ENCODE measurements around the gene NRXN3.

Gene NRXN3

DNA sequence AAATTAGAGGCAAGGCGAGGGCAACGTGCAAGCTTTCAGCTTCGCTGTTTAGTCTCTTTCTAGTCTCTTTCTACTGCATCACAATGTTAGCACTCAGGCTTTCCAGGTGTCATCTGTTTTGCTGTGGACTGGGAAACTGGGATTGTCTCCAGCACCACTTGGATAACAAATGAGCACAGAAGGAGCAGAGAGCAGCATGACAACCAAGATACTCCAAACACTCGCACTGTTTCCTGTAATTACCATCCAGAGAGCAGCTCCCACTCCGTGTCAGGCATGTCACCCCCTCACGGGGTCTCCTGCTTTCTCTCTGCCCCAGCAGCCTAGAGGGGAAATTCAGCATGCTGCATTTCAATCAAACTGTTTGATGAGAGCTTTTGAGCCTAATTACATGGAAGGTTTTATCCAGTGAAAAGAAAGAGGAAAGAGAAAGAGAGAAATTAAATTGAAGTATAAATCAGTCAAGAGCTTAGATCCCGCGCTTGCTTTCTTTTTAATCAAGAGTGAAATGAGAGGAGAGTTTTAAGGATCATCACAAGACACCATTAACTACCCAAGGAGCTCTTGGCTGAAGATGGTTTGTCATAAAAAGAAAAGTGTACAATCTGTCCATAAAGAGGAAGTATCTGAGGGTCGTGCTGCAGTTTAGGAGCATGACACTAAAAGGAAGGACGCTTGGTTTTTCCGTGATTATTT is 1123.5 kb downstream of the NRXN3 start:
- Histone ChIP-seq H3K27me3 (ENCODE audit: insufficient read depth, low read length) (no peaks in the 10 kb centered on the region), H3K36me3 (ENCODE audit: insufficient read depth, low read length) (no peaks in the 10 kb centered on the region), H4K20me1 (ENCODE audit: insufficient read depth, low read length) (no peaks in the 10 kb centered on the region), H3K4me2 (ENCODE audit: low read length) (no peak overlapping the region), H2AFZ (ENCODE audit: low read length) (no peak overlapping the region), H3K9me3 (ENCODE audit: low read length) (no peaks in the 10 kb centered on the region), H3K9me2 (ENCODE audit: low read depth, low read length) (no peaks in the 10 kb centered on the region), H3K27ac (ENCODE audit: low read depth, low read length, poor library complexity, severe bottlenecking) (no peak overlapping the region), H3K4me3 (ENCODE audit: low read depth, low read length, poor library complexity, severe bottlenecking) (no peak overlapping the region), H3F3A (ENCODE audit: insufficient read depth, low read length) (no peaks in the 10 kb centered on the region), H3K9ac (ENCODE audit: low read length) (no peak overlapping the region), H3K79me2 (ENCODE audit: insufficient read depth, low read length) (no peaks in the 10 kb centered on the region), H3K4me1 (ENCODE audit: insufficient read depth, low read length, severe bottlenecking) (no peaks in the 10 kb centered on the region)
- TF ChIP-seq, protein P1, sequence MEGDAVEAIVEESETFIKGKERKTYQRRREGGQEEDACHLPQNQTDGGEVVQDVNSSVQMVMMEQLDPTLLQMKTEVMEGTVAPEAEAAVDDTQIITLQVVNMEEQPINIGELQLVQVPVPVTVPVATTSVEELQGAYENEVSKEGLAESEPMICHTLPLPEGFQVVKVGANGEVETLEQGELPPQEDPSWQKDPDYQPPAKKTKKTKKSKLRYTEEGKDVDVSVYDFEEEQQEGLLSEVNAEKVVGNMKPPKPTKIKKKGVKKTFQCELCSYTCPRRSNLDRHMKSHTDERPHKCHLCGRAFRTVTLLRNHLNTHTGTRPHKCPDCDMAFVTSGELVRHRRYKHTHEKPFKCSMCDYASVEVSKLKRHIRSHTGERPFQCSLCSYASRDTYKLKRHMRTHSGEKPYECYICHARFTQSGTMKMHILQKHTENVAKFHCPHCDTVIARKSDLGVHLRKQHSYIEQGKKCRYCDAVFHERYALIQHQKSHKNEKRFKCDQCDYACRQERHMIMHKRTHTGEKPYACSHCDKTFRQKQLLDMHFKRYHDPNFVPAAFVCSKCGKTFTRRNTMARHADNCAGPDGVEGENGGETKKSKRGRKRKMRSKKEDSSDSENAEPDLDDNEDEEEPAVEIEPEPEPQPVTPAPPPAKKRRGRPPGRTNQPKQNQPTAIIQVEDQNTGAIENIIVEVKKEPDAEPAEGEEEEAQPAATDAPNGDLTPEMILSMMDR (IDR thresholded peaks at IDR 0.05; ENCODE audit: low read length): no peak
- TF ChIP-seq EZH2 (IDR thresholded peaks at IDR 0.05; ENCODE audit: borderline replicate concordance, low read length): no peak

DNA sequence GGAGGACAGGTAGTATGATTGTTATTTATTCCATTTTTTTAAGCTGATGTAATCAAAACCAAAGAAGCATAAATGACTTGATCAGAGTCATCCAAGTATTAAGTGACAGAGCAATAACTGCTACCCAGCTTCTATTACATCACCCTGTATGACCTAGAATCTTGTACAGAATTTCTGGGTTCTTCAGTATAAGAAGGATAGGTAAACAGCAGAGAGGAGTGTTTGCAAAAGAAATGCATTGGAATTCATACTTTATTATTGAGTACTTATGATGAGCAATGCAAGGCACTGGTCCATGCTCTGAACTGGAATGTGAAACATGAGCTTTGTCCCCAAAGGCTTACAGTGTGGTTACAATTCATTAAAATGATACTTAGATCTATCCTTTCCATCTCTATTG is 1124.3 kb downstream of the NRXN3 start:
- no peaks in the 10 kb centered on the region for H3K36me3 ChIP-seq (ENCODE audit: insufficient read depth, low read length)
- no peak overlapping the region for H3K27ac ChIP-seq (ENCODE audit: low read depth, low read length, poor library complexity, severe bottlenecking)
- no peak overlapping the region for H3K4me3 ChIP-seq (ENCODE audit: low read depth, low read length, poor library complexity, severe bottlenecking)
- H3K4me2 ChIP-seq (ENCODE audit: low read length): no peak overlapping the region
- H3K9ac ChIP-seq (ENCODE audit: low read length): no peak overlapping the region
- H3K4me1 ChIP-seq (ENCODE audit: insufficient read depth, low read length, severe bottlenecking): no peaks in the 10 kb centered on the region
- TF ChIP-seq EZH2 (IDR thresholded peaks at IDR 0.05; ENCODE audit: borderline replicate concordance, low read length): no peak
- TF ChIP-seq, protein P1 (IDR thresholded peaks at IDR 0.05; ENCODE audit: low read length): no peak
- no peak overlapping the region for H2AFZ ChIP-seq (ENCODE audit: low read length)
- H3K9me2 ChIP-seq (ENCODE audit: low read depth, low read length): no peaks in the 10 kb centered on the region
- no peaks in the 10 kb centered on the region for H4K20me1 ChIP-seq (ENCODE audit: insufficient read depth, low read length)
- no peaks in the 10 kb centered on the region for H3K27me3 ChIP-seq (ENCODE audit: insufficient read depth, low read length)
- H3K9me3 ChIP-seq (ENCODE audit: low read length): no peaks in the 10 kb centered on the region
- no peaks in the 10 kb centered on the region for H3F3A ChIP-seq (ENCODE audit: insufficient read depth, low read length)
- H3K79me2 ChIP-seq (ENCODE audit: insufficient read depth, low read length): no peaks in the 10 kb centered on the region

DNA sequence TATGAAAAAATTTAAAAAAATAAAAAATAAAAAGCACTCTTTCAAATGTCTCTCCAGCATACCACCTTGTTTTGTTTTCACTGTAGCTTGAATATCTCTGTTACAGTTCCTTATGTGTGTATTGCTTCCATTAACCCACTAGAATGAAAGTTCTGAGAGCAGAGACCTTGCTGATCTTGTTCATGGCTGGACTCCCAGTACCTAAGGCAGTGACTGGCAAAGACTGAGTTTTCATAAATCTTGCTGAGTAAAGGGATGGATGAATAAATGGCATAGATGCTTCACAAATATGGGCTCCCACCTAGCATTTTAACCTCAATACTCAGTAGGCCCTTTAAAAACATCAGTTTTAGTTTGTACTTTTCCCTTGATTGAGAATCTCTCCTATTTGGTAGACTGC is 1125.2 kb downstream of the NRXN3 start:
- TF ChIP-seq EZH2 (IDR thresholded peaks at IDR 0.05; ENCODE audit: borderline replicate concordance, low read length): no peak
- TF ChIP-seq, protein P1 (IDR thresholded peaks at IDR 0.05; ENCODE audit: low read length): no peak
- H2AFZ ChIP-seq (ENCODE audit: low read length): no peak overlapping the region
- no peaks in the 10 kb centered on the region for H3K36me3 ChIP-seq (ENCODE audit: insufficient read depth, low read length)
- H3K27ac ChIP-seq (ENCODE audit: low read depth, low read length, poor library complexity, severe bottlenecking): no peak overlapping the region
- no peaks in the 10 kb centered on the region for H3K9me2 ChIP-seq (ENCODE audit: low read depth, low read length)
- H3K27me3 ChIP-seq (ENCODE audit: insufficient read depth, low read length): no peaks in the 10 kb centered on the region
- no peaks in the 10 kb centered on the region for H3F3A ChIP-seq (ENCODE audit: insufficient read depth, low read length)
- no peaks in the 10 kb centered on the region for H3K9me3 ChIP-seq (ENCODE audit: low read length)
- no peak overlapping the region for H3K4me3 ChIP-seq (ENCODE audit: low read depth, low read length, poor library complexity, severe bottlenecking)
- no peaks in the 10 kb centered on the region for H4K20me1 ChIP-seq (ENCODE audit: insufficient read depth, low read length)
- no peak overlapping the region for H3K4me2 ChIP-seq (ENCODE audit: low read length)
- no peaks in the 10 kb centered on the region for H3K79me2 ChIP-seq (ENCODE audit: insufficient read depth, low read length)
- H3K4me1 ChIP-seq (ENCODE audit: insufficient read depth, low read length, severe bottlenecking): no peaks in the 10 kb centered on the region
- no peak overlapping the region for H3K9ac ChIP-seq (ENCODE audit: low read length)

Measured in OCI-LY1 (cell line).